H54 (cell line): ENCODE measurements around the gene ZFHX3.

Experiments used
- DNase-seq: peaks from one replicate; pipeline ENCODE4 v3.0.0; 2011; ENCODE audit warnings: low spot score, mixed read lengths; ENCODE audit not compliant: insufficient read length
- FAIRE-seq: peaks from 3 replicates; lab custom pipeline; 2011; peaks lifted over from hg19 to GRCh38; lab: Jason Lieb, UNC
- POLR2A ChIP-seq: IDR thresholded peaks from 2 replicates; pipeline ENCODE4 v1.6.1; 2011; ENCODE audit warnings: low read depth, mild to moderate bottlenecking, low read length

ZFHX3 gene

DNA sequence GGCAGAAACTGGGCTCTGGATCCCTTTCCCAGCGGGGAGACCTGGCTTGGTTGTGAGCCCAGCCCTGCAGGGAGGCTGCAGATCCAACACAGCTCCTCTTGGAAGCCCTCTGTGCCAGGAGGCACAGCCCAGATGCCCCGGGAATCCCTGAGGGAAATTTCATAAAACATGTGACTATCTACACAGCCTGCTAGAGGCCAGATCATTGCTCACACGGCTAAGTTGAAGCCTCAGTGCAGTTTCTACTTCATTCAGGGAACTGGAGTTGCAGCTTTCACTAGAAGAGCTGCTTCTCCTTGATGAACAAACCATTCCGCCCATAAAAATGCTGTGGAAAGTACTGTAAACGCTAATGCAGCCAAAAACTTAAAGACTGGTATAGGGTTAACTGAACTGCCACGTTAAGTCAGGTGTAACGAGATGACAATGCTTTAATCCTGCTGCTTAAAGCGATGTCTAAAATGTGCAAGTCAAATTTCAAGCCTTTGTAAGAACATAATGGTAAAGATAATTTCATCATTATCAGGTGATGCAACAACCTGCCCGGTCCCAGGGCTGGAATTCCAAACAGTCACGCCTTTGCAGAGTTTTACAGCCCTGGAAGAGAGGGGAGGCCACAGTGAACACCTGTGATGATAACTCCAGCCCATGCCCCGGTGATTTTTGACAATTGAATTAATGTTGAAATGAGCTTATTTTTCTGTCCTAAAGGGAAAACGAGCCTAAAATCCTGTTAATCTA is 172.5 kb downstream of the ZFHX3 start:
- no peak for FAIRE-seq
- DNase-seq = no peak
- TF ChIP-seq POLR2A = no peak

DNA sequence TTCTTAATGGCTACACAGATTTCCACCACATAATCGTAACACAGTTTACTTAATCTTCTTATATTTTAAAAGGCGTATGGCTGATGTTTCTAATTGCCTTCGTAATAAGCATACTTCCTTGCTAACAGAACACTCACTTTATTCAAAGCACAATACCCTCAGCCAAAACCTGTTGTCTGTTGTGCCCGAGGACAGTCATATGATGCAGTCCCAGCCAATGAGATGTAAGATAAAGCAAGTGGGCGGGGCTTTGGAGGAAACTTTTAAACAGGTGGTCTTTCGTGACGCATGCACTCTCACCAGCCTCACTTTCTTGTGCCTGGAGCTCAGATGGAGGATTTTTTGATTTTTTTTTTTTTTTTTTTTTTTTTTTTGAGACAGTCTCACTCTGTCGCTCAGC is 174.1 kb downstream of the ZFHX3 start:
- DNase-seq = no peak
- FAIRE-seq = no peak
- TF ChIP-seq POLR2A = no peak

GRCh38 chr16:72873044-72873443 is 174.9 kb downstream of the ZFHX3 start:
- TF ChIP-seq POLR2A = no peak
- no peak for FAIRE-seq
- DNase-seq = no peak

- TF ChIP-seq POLR2A = no peak
- FAIRE-seq = no peak
These were observed 182.1 kb downstream of the ZFHX3 start for GRCh38 chr16:72865835-72866234.

GRCh38 chr16:72865258-72865657 is 182.7 kb downstream of the ZFHX3 start:
- DNase-seq = no peak
- no peak for FAIRE-seq

More at GRCh38 chr16:72865835-72866234, 182.1 kb downstream of the ZFHX3 start:
- DNase-seq = no peak

GRCh38 chr16:72864130-72864833 is 183.6 kb downstream of the ZFHX3 start:
- TF ChIP-seq POLR2A = no peak
- FAIRE-seq = no peak
- DNase-seq = no peak

More at GRCh38 chr16:72865258-72865657, 182.7 kb downstream of the ZFHX3 start:
- no peak for TF ChIP-seq POLR2A

DNA sequence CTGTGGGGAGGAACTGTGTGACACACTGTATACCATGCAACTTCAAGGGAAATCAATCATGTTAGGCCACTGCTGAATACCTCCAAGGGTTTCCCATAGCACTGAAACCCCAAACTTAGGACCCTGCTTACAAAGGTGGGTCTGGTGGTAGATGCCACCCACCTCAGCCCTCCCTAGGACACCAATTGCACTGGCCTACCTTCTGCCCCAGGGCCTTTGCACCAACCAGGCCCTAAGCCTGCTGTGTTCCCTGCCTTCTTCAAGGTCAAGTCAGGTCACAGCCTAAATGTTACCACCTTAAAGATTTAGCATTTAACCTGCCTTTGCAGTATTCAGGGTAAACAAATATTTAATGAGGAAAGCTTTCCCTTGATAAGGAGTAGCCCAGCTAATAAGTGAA is 185.8 kb downstream of the ZFHX3 start:
- no peak for DNase-seq
- no peak for FAIRE-seq
- TF ChIP-seq POLR2A = no peak

DNA sequence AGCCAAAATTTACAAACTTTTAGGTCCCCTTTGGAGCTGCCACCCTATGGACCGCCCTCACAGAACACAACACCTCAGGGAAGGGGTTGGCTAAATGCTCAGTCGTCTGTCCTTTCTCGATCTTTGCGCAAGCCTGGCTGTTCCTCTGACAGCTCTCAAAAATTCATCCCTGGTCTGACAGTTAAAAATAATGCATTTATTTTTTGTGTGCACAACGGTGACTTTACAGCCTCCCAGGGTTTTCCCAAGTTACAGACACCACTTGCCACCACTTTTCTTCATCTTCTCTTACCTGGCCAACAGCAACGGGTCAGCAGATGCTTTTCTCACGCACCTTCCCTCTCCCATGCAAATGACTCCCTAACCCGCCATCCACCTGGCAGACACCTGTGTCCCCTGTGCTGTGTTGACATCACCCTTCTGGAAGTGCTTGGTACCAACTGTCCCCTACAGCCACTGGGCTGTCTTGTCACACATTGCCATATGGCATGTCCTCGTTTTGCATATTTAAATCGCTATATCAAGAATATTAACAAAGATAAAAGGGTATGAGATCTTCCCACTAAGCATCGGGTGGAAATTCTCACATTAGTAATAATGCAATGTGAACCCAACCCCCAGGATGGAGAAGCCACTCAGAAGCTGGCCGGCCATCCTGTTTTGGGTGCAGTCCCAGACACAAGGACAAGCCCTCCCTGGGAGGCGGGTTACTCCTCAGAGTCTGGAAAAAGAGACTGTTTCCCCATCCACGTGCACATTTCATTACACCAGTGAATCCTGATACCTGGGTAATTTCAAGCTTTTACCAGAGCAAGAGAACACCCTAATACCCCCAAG is 187.0 kb downstream of the ZFHX3 start:
- DNase-seq (no peak), FAIRE-seq (no peak)
- TF ChIP-seq POLR2A = no peak

- no peak for TF ChIP-seq POLR2A
- FAIRE-seq (no peak), DNase-seq (no peak)
These were observed 188.3 kb downstream of the ZFHX3 start for GRCh38 chr16:72859581-72859980.

DNA sequence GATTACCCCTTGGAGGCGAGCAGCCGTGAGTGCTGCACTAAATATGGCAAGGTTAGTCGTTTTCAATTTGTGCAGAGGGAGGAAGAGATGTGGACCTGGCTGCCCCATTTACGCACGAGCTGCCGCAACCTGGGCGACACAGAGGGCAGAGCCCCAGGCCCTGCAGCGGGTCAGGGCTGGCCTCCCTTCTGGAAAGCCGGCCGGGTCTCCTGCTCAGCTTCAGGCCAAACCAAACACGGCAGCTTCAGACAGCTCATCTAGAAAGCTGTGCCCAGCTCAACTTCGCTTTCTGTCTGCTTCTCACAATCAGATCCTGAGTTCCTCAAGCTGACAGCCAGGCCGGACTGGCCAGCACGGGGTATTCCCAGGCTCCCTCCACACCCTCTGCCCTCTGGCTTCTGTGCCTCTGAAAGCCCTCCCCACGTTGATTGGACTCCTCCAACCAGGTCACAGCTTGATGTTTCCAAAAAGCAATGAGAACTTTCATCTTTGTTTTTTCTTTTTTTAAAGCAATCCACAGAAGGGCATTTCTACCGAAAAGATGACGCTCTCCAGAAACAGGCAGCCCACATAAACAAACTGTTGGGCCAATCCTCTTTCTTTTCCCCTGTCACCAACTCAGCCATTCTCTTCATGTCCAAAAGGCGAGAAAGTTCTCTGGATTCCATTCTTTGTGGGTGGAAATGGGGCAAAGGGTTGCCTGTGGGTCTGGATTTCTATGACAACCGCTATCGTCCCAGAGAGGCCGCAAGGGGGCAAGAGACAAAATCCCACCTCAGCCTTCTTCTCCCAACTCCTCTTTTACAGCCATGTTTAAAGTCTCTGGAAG is 189.0 kb downstream of the ZFHX3 start:
- FAIRE-seq = no peak

GRCh38 chr16:72857834-72858664 is 189.9 kb downstream of the ZFHX3 start:
- TF ChIP-seq POLR2A = no peak
- DNase-seq = no peak
- FAIRE-seq = no peak

More for the DNA sequence above, 189.0 kb downstream of the ZFHX3 start:
- no peak for DNase-seq
- TF ChIP-seq POLR2A = no peak

DNA sequence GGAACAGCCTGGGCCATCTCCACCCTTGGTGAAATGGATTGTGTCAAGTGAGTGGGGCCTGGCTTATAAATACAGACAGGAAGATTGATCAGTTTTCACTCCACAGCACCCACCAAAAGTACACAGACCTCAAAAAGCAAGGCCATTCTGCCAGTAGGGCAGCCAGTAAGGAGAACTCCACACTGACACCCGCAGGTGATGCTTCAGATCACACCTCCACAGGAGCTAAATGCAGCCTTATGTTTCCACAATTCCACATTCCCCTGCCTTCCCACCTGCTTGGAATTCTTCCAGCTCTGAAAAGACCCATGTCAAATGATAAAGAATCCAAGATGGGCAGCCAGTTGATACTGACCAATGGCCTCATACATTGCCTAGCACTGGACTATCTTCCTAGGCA is 191.1 kb downstream of the ZFHX3 start:
- no peak for FAIRE-seq
- no peak for TF ChIP-seq POLR2A
- no peak for DNase-seq

DNA sequence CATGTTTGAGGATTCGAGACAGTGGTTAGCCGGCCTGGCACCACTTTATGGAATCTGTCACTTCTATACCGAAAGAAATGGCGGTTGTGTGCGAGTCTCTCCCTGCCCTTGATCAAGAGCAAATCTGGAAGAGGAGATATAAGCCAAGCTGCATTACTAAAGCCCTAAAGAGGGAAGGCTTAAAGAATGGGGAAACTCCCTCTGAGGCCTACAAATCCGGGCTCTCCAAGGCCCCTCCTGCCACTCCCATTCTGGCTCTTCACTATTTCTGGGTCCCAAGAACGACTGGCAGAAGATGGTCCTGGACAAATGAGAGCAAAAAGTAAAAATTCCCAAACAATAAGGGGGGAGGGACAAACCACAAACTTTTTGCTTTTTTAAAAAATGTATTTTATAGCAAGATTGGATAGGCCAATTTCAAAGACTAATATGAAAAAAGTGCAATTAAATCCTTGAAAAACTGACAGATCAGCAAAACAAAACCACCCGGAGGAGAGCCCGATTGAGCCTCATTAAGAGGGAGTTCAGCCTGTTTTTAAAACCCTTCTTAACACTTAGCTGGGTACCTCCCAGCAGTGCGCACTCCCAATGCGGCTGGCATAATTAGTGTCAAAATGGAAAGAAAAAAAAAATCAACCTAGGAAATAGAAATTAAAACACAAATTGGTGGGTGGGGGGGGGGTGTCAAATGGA is 193.5 kb downstream of the ZFHX3 start:
- FAIRE-seq = no peak
- no peak for TF ChIP-seq POLR2A

More for the DNA sequence above, 193.5 kb downstream of the ZFHX3 start:
- no peak for DNase-seq
